IPS-18a (cell line): ENCODE measurements around the gene FBXW8.

ENCODE experiments used
- H3K27ac ChIP-seq: one replicate; pipeline ENCODE4 v1.5.1; 2013; ENCODE audit warnings: low read length
- H3K27me3 ChIP-seq: one replicate; pipeline ENCODE4 v1.6.1; 2013; ENCODE audit warnings: mild to moderate bottlenecking, low read length; ENCODE audit not compliant: control insufficient read depth, insufficient read depth
- H3K36me3 ChIP-seq: one replicate; pipeline ENCODE4 v1.6.1; 2013; ENCODE audit warnings: low read depth, low read length; ENCODE audit not compliant: control insufficient read depth
- H3K4me1 ChIP-seq: one replicate; pipeline ENCODE4 v1.6.1; 2013; ENCODE audit warnings: low read depth, low read length; ENCODE audit not compliant: control insufficient read depth
- H3K4me3 ChIP-seq: one replicate; pipeline ENCODE4 v1.5.1; 2013; ENCODE audit warnings: low read length
- H3K9ac ChIP-seq: one replicate; pipeline ENCODE4 v1.6.1; 2013; ENCODE audit warnings: mild to moderate bottlenecking, low read length, moderate library complexity
- H3K9me3 ChIP-seq: one replicate; pipeline ENCODE4 v1.6.1; 2013; ENCODE audit warnings: low read depth, low read length; ENCODE audit not compliant: control insufficient read depth

FBXW8 gene

DNA sequence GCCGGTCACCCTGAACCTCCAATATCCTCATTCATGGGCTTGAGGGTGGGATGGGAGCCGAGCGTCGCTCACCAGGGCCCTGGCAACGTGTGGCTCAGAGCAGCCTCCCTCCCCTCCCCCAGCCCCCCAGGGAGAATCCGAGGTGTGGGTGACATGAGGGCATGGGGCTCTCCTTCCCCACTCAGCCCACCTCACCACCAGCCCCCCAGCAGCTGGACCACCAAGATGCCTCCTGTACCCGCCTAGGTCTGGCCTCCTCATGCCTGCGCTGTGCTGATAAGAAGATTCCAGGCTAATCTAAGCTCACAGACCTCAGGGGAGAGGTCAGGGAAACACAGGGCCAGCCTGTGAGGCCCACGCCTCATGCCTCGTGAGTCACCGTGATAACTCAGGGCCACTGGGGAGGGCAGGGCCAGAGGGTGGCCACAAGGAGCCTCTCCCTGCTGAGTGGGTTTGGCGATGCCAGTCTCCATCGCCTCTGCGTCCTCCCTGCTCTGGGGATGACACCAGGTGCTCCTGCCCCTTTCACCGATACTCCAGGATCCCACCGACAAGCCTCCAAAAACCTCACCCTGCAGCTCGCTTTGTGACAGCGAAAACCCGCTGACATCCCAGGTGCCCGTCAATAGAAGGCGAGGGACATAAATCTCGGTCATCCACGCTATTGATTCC lies 131.6 kb downstream of the FBXW8 start:
- no peak overlapping the region for H3K4me3 ChIP-seq
- H3K9me3 ChIP-seq, result no peaks in the 10 kb centered on the region
- no peaks in the 10 kb centered on the region for H3K27me3 ChIP-seq
- peaks cover 22% of the 10 kb centered on the region for H3K4me1 ChIP-seq
- H3K9ac ChIP-seq, result no peak overlapping the region
- H3K27ac ChIP-seq, result no peak overlapping the region
- no peaks in the 10 kb centered on the region for H3K36me3 ChIP-seq

- Histone ChIP-seq H3K4me1 (peaks cover 18% of the 10 kb centered on the region), H3K36me3 (no peaks in the 10 kb centered on the region), H3K27me3 (no peaks in the 10 kb centered on the region), H3K27ac (no peak overlapping the region), H3K9me3 (no peaks in the 10 kb centered on the region), H3K9ac (no peak overlapping the region), H3K4me3 (no peak overlapping the region)
These were observed 132.1 kb downstream of the FBXW8 start for GRCh38 chr12:117042862-117043261.

GRCh38 chr12:117044311-117044710 lies 133.6 kb downstream of the FBXW8 start:
- peaks cover 19% of the 10 kb centered on the region for H3K4me1 ChIP-seq
- no peak overlapping the region for H3K9ac ChIP-seq
- H3K4me3 ChIP-seq, result no peak overlapping the region
- no peaks in the 10 kb centered on the region for H3K27me3 ChIP-seq
- no peaks in the 10 kb centered on the region for H3K9me3 ChIP-seq
- no peak overlapping the region for H3K27ac ChIP-seq
- no peaks in the 10 kb centered on the region for H3K36me3 ChIP-seq

DNA sequence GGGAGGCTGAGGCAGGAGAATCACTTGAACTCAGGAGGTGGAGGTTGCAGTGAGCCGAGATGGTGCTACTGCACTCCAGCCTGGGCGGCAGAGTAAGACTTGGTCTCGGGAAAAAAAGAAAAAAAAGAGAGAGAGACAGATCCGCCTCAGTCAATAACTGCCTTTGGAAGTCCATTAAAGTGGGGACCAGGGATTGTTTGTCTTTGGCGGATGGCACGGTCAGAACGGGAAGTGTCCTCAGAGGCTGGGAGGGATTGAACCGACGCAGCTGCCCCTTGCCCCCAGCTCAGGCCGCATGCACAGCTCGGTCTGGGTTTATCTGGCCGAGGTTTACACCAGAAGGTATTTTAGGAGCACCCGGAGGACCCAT lies 134.0 kb downstream of the FBXW8 start:
- Histone ChIP-seq H3K36me3 (no peaks in the 10 kb centered on the region), H3K9ac (no peak overlapping the region), H3K9me3 (no peaks in the 10 kb centered on the region), H3K27me3 (no peaks in the 10 kb centered on the region), H3K4me3 (no peak overlapping the region), H3K27ac (no peak overlapping the region), H3K4me1 (peaks cover 17% of the 10 kb centered on the region)

GRCh38 chr12:117045160-117046010 lies 134.6 kb downstream of the FBXW8 start:
- H3K4me3 ChIP-seq, result no peak overlapping the region
- no peaks in the 10 kb centered on the region for H3K36me3 ChIP-seq
- no peaks in the 10 kb centered on the region for H3K9me3 ChIP-seq
- no peak overlapping the region for H3K9ac ChIP-seq
- H3K4me1 ChIP-seq, result peaks cover 17% of the 10 kb centered on the region
- H3K27me3 ChIP-seq, result no peaks in the 10 kb centered on the region
- H3K27ac ChIP-seq, result no peak overlapping the region

GRCh38 chr12:117046011-117046369 lies 135.2 kb downstream of the FBXW8 start:
- Histone ChIP-seq H3K9me3 (no peaks in the 10 kb centered on the region), H3K4me1 (peaks cover 18% of the 10 kb centered on the region), H3K9ac (no peak overlapping the region), H3K27me3 (no peaks in the 10 kb centered on the region), H3K4me3 (no peak overlapping the region), H3K36me3 (no peaks in the 10 kb centered on the region), H3K27ac (no peak overlapping the region)

DNA sequence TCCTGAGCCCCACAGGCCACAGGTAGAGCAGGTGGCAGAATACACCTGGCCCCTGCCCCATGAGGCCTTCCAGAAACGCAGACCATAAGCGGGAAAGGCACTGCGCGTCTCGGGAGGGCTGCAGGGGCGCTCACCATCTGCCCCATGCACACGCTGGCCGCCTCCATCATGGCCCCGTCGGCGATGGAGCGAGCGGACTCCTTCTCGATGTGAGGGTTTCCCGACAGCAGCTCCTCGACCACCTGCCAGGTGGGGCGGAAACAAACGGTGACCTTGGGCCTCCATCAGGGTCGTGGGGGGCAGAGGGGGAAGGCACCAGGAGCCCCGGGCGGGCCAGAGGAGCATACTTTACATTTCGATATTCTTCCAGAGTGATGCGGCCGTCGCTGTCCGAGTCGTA lies 135.7 kb downstream of the FBXW8 start:
- no peak overlapping the region for H3K9ac ChIP-seq
- H3K9me3 ChIP-seq, result no peaks in the 10 kb centered on the region
- H3K4me1 ChIP-seq, result peaks cover 22% of the 10 kb centered on the region
- H3K27me3 ChIP-seq, result no peaks in the 10 kb centered on the region
- no peak overlapping the region for H3K4me3 ChIP-seq
- H3K27ac ChIP-seq, result no peak overlapping the region
- H3K36me3 ChIP-seq, result no peaks in the 10 kb centered on the region

DNA sequence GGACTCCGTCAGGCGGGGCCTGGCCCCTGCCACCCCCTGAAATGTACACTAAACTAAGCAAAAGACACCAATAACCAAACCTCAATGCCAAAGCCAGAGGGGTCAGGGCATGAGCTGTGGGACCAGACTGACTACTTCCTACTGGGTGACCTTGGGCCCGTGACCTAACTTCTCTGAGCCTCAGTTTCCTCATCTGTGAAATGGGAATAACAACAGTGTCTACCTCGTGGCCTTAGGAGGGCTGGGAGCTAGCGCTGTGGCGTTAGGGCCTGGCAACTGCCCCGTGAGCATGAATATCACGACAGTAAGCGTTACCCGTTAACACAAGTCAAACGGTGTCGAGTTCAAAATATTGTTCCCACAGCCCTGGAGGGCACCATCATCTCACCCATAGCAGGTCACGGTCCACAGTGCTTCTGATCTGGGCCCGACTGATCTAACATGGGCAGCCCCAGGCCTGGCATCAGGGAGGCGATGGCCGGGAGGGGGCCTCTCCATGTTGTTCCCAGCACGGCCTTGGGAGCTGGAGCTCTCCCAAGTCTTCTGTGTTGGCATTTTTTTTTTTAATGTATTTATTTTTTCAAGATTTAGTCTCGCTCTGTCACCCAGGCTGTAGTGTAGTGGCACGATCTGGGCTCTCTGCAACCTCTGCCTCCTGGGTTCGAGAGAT lies 136.2 kb downstream of the FBXW8 start:
- Histone ChIP-seq H3K9me3 (no peaks in the 10 kb centered on the region), H3K27me3 (no peaks in the 10 kb centered on the region), H3K4me1 (peaks cover 27% of the 10 kb centered on the region), H3K27ac (no peak overlapping the region), H3K9ac (no peak overlapping the region), H3K36me3 (no peaks in the 10 kb centered on the region), H3K4me3 (no peak overlapping the region)

DNA sequence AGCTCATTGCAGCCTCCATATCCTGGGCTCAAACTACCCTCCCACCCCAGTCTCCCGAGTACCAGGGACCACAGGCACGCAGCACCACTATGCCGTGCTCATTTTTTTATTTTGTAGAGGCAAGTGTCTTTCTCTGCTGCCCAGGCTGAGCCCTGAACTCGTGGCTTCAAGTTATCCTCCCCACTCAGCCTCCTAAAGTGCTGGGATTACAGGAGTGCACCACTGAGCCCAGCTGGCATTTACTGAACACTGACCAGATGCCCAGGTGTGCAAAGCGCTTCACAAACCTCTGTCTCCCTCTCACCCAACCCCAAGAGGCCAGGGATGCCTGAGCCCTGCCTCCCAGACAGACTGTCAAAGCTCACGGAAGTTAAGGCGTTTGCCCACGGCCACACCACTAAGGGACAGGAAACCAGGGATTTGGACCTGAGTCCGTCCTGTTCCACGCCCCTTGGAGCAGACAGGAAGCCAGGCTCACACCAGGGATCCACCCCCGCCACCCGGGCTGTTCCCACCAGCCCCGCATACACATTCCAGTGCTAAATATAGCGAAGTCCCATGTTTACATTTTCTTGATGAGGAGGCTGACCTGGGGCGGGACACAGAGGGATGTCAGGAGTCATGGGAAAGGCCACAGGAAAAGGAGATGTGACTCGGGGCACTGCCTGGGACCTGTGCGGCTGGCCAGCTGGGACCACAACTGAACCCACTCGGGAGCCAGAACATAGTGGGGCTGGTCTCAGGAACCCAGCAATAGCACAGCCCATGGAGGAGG lies 137.2 kb downstream of the FBXW8 start:
- Histone ChIP-seq H3K4me1 (peaks cover 37% of the 10 kb centered on the region), H3K36me3 (no peaks in the 10 kb centered on the region), H3K9me3 (no peaks in the 10 kb centered on the region), H3K27ac (no peak overlapping the region), H3K9ac (no peak overlapping the region), H3K4me3 (no peak overlapping the region), H3K27me3 (no peaks in the 10 kb centered on the region)

DNA sequence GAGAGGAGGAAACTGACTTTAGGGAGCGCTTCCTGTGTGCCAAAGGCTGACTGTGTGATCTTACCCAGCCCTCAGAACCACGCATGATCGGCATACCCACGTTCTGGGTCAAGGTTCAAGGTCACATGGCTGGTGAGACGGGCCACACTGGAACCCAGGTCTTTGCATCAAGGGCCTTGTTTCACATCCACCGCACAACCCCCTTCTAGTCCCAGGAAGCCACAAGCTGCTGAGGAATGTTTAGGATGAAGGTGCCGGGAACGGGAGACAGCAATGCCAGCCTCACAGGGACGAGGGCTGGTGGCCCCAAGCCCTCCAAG lies 137.8 kb downstream of the FBXW8 start:
- Histone ChIP-seq H3K27ac (no peak overlapping the region), H3K4me1 (peaks cover 42% of the 10 kb centered on the region), H3K9ac (no peak overlapping the region), H3K9me3 (no peaks in the 10 kb centered on the region), H3K36me3 (no peaks in the 10 kb centered on the region), H3K4me3 (no peak overlapping the region), H3K27me3 (no peaks in the 10 kb centered on the region)

- Histone ChIP-seq H3K27me3 (no peaks in the 10 kb centered on the region), H3K36me3 (no peaks in the 10 kb centered on the region), H3K4me3 (no peak overlapping the region), H3K4me1 (peaks cover 46% of the 10 kb centered on the region), H3K9ac (no peak overlapping the region), H3K27ac (no peak overlapping the region), H3K9me3 (no peaks in the 10 kb centered on the region)
These were observed 138.5 kb downstream of the FBXW8 start for GRCh38 chr12:117049295-117049694.
